Calu3 (cell line): ENCODE results near the gene TP53BP2. TPM values are rescaled to one million over a fixed set of nuclear protein-coding genes. Genes with fewer than 3 reads are reported as not detected.

Source experiments
- BruUV-seq: library from RNA; stranded (reverse); fragments of 400-500 nt; replicated peaks from 2 replicates; lab custom pipeline; 2021; lab: Mats Ljungman, UMichigan
- CTCF ChIA-PET: fragments of 300-600 bp; sonication (Branson Sonifier 250); formaldehyde crosslinking; loops from one replicate; lab custom pipeline; 2022; ENCODE audit warnings: antibody characterized with exemption; lab: Charles Lee
- DNase-seq: peaks from one replicate; pipeline ENCODE4 v3.0.0; 2022
- H3K27ac Mint-ChIP-seq: one replicate; pipeline ENCODE4 v1.8.0; 2022; ENCODE audit warnings: mixed read lengths; ENCODE audit not compliant: unreplicated experiment
- H3K27me3 Mint-ChIP-seq: one replicate; pipeline ENCODE4 v1.8.0; 2022; ENCODE audit warnings: mixed read lengths; ENCODE audit not compliant: unreplicated experiment
- H3K36me3 Mint-ChIP-seq: one replicate; pipeline ENCODE4 v1.8.0; 2022; ENCODE audit warnings: mild to moderate bottlenecking, moderate library complexity, mixed read lengths; ENCODE audit not compliant: insufficient read depth, unreplicated experiment
- H3K4me1 Mint-ChIP-seq: one replicate; pipeline ENCODE4 v1.8.0; 2022; ENCODE audit warnings: mild to moderate bottlenecking, low read depth, mixed read lengths; ENCODE audit not compliant: unreplicated experiment
- H3K4me3 Mint-ChIP-seq: one replicate; pipeline ENCODE4 v1.8.0; 2022; ENCODE audit warnings: mild to moderate bottlenecking, low read depth, moderate library complexity, mixed read lengths; ENCODE audit not compliant: unreplicated experiment
- H3K9me3 Mint-ChIP-seq: one replicate; pipeline ENCODE4 v1.8.0; 2022; ENCODE audit warnings: low read depth, mixed read lengths; ENCODE audit not compliant: unreplicated experiment
- CTCF ChIP-seq: fragments of 200-600 bp; IDR thresholded peaks from one replicate; pipeline ENCODE4 v1.8.0; 2022; ENCODE audit warnings: antibody characterized with exemption; ENCODE audit not compliant: unreplicated experiment
- intact Hi-C: fragments of 100-400 bp; cut with micrococcal nuclease; formaldehyde crosslinking; loops from one replicate; pipeline ENCODE4 v1.10.0; 2022; ENCODE audit not compliant: unreplicated experiment
- total RNA-seq: library from RNA; stranded (reverse); gene quantifications from 2 replicates; pipeline ENCODE4 v1.2.3, GENCODE V29; 2022

TP53BP2 gene
- total RNA-seq, 1 experiment from 2014 or later: 66.4 TPM

- no peak for TF ChIP-seq CTCF
- Mint-ChIP-seq H3K27me3 (no peaks in the 10 kb centered on the region), H3K27ac (peak overlapping the region; percentile 28), H3K4me1 (peaks cover 3% of the 10 kb centered on the region), H3K9me3 (no peaks in the 10 kb centered on the region), H3K4me3 (no peak overlapping the region), H3K36me3 (peaks cover 93% of the 10 kb centered on the region)
- CTCF ChIA-PET: interaction anchor here (1.1 kb wide), 1 partner anchor 49 kb away, joined by 3 read pairs; no protein-coding TSS in a partner anchor
- intact Hi-C loops: no loop called here
- no TSS peak for BruUV-seq
- DNase-seq: no peak
Measured at GRCh38 chr1:223760833-223761232, 84.9 kb downstream of the TP53BP2 start.

GRCh38 chr1:223759273-223759672, 86.5 kb downstream of the TP53BP2 start:
- no TSS peak for BruUV-seq
- Mint-ChIP-seq H3K27ac (no peak overlapping the region), H3K36me3 (peaks cover 90% of the 10 kb centered on the region), H3K9me3 (no peaks in the 10 kb centered on the region), H3K4me1 (no peaks in the 10 kb centered on the region), H3K4me3 (no peak overlapping the region), H3K27me3 (no peaks in the 10 kb centered on the region)
- CTCF ChIA-PET: no interaction called here
- no peak for TF ChIP-seq CTCF
- intact Hi-C loops: no loop called here
- no peak for DNase-seq

- CTCF ChIA-PET: interaction anchor here (1.0 kb wide), 1 partner anchor 640 kb away, joined by 3 read pairs; no protein-coding TSS in a partner anchor
- H3K4me3 Mint-ChIP-seq: no peak overlapping the region
- no peaks in the 10 kb centered on the region for H3K27me3 Mint-ChIP-seq
- H3K4me1 Mint-ChIP-seq: no peaks in the 10 kb centered on the region
- no peak for DNase-seq
- no peaks in the 10 kb centered on the region for H3K9me3 Mint-ChIP-seq
- BruUV-seq: no TSS peak
- H3K27ac Mint-ChIP-seq: no peak overlapping the region
- TF ChIP-seq CTCF: no peak
- peaks cover 90% of the 10 kb centered on the region for H3K36me3 Mint-ChIP-seq
- intact Hi-C loops: no loop called here
Measured at GRCh38 chr1:223758734-223759133, 87.0 kb downstream of the TP53BP2 start.

GRCh38 chr1:223756806-223757700, 88.7 kb downstream of the TP53BP2 start:
- no TSS peak for BruUV-seq
- Mint-ChIP-seq H3K4me3 (no peak overlapping the region), H3K36me3 (peaks cover 86% of the 10 kb centered on the region), H3K27ac (peak overlapping the region; percentile 7), H3K9me3 (no peaks in the 10 kb centered on the region), H3K4me1 (no peaks in the 10 kb centered on the region), H3K27me3 (no peaks in the 10 kb centered on the region)
- TF ChIP-seq CTCF: no peak
- CTCF ChIA-PET: interaction anchor here (0.6 kb wide), 1 partner anchor 1036 kb away, joined by 3 read pairs; no protein-coding TSS in a partner anchor
- intact Hi-C loops: no loop called here
- no peak for DNase-seq
